Measurements from ENCODE around the gene PRKG1. TPM values are rescaled to one million over a fixed set of nuclear protein-coding genes. Genes with fewer than 3 reads are reported as not detected.
"Not testable (repeated sequence)": the region's sequence is repeated elsewhere in the genome, so short reads cannot be mapped to it uniquely, and the experiment has no call there.

Gene PRKG1
- total RNA-seq, 4 donors from 2014 or later: 1.2 to 6.5 (median 2.7) TPM

GRCh38 chr10:52031771-52032170 is 957.5 kb downstream of the PRKG1 start:
- H3K4me1 ChIP-seq: no peaks in the 10 kb centered on the region
- H3K4me3 ChIP-seq: no peak overlapping the region
- TF ChIP-seq EP300 (IDR thresholded peaks at IDR 0.05) (no peak), POLR2A (IDR thresholded peaks at IDR 0.05) (no peak), POLR2AphosphoS5 (IDR thresholded peaks at IDR 0.05) (no peak), CTCF (IDR thresholded peaks at IDR 0.05) (no peak)
- DNase-seq (ENCODE audit: low spot score in 2 of 2): no peak
- no peaks in the 10 kb centered on the region for H3K27me3 ChIP-seq
- H3K36me3 ChIP-seq: no peaks in the 10 kb centered on the region
- H3K27ac ChIP-seq: no peak overlapping the region
- H3K9me3 ChIP-seq: no peaks in the 10 kb centered on the region

DNA sequence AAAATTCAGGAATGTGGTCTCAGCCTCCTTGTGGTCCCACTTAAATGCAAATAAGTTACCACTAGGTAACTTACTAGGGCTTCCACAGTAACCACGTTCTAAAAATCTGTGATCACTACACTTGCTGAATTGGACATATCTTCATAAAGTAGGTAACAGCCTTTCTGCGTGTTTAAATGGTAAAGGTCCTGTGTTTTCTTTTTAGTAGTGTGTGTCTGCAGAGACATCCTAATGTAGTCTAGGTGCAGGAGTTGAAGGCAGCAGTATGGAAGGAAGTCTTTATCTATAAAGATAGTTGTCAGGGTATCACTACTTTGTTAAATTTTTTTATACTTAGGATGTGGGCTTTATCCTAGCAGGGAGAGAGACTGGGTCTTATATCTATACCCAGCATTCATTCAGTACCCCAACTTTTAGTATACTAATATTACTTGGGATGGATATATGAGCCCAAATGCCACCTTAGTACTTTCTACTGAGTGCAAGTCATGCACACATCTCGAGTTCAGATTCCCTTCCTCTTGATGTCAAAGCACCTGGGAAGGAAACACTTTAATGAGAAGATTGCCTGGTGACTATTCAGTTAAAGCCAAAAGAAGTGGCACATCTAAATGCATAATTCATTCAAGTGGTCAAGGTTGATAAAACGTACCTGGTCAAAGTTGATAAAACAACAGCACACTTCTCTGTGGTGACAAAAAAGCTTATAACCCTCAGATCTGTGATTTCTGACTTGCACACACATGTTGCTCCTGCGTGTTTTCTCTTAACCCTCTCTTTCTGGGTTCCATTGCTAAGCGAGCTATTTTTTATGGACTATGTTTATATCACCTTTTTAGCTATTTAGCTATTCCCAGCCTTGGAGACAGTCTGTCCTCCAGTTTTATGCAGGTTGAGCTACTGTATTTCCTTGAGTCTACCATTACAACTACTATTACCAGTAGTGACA is 958.7 kb downstream of the PRKG1 start:
- no peaks in the 10 kb centered on the region for H3K4me1 ChIP-seq
- no peaks in the 10 kb centered on the region for H3K36me3 ChIP-seq
- 84% methylated on average over 6 of the region's 6 CpGs for WGBS
- DNase-seq (ENCODE audit: low spot score in 2 of 2): no peak
- no peaks in the 10 kb centered on the region for H3K9me3 ChIP-seq
- no peak for TF ChIP-seq POLR2A (IDR thresholded peaks at IDR 0.05)
- no peak for TF ChIP-seq CTCF (IDR thresholded peaks at IDR 0.05)
- no peak for TF ChIP-seq POLR2AphosphoS5 (IDR thresholded peaks at IDR 0.05)
- no peak for TF ChIP-seq EP300 (IDR thresholded peaks at IDR 0.05)
- no peaks in the 10 kb centered on the region for H3K27me3 ChIP-seq
- no peak overlapping the region for H3K27ac ChIP-seq
- H3K4me3 ChIP-seq: no peak overlapping the region

- not testable (repeated sequence) for H3K27ac ChIP-seq; H3K4me3 ChIP-seq; H3K27me3 ChIP-seq; H3K9me3 ChIP-seq; H3K36me3 ChIP-seq; DNase-seq (ENCODE audit: low spot score in 2 of 2); H3K4me1 ChIP-seq
- 90% methylated on average over 15 of the region's 15 CpGs for WGBS
Measured at GRCh38 chr10:52039002-52039793, 964.9 kb downstream of the PRKG1 start.

DNA sequence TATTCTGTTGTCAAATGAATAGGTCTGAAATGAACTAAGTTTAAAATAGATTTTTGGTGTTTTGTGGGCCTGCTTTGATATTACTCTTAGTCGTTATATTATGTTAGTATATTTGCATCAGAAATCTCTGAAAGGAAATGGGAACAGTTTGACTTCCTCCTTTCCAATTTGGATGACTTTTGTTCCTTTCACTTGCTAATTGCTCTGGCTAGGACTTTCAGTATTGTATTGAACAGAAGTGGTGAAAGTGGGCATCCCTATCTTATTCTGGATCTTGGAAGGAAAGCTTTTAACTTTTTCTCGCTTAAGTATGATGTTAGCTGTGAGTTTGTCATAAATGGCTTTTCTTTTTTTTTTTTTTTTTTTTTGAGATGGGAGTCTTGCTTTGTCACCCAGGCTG is 966.2 kb downstream of the PRKG1 start:
- H3K4me3 ChIP-seq: no peak overlapping the region
- WGBS: 74% methylated on average over 2 of the region's 2 CpGs
- H3K9me3 ChIP-seq: no peaks in the 10 kb centered on the region
- H3K27ac ChIP-seq: no peak overlapping the region
- no peak for TF ChIP-seq POLR2A (IDR thresholded peaks at IDR 0.05)
- no peak for TF ChIP-seq CTCF (IDR thresholded peaks at IDR 0.05)
- TF ChIP-seq POLR2AphosphoS5 (IDR thresholded peaks at IDR 0.05): no peak
- TF ChIP-seq EP300 (IDR thresholded peaks at IDR 0.05): no peak
- DNase-seq (ENCODE audit: low spot score in 2 of 2): no peak
- no peaks in the 10 kb centered on the region for H3K36me3 ChIP-seq
- H3K27me3 ChIP-seq: no peaks in the 10 kb centered on the region
- H3K4me1 ChIP-seq: no peaks in the 10 kb centered on the region

DNA sequence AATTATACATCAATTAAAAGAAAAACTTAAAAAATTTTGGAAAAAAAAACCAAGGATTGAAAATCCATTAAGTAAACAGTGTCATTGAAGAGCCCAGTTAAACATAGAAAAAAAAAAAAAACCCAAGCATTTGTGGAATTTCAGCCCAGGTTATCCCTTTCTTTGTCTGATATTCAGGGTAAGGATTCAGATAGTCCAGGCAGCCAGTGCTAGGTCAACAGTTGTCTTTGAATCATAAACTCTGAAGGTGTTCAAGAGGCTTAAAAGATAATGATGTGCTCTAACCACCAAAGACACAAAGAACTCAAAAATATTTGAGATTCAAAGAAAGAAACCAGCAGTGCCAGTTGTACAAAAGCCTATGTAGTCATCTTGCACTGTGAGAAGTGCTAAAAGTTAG is 969.5 kb downstream of the PRKG1 start:
- H3K4me1 ChIP-seq: no peaks in the 10 kb centered on the region
- H3K9me3 ChIP-seq: no peaks in the 10 kb centered on the region
- H3K27ac ChIP-seq: no peak overlapping the region
- no peak overlapping the region for H3K4me3 ChIP-seq
- DNase-seq (ENCODE audit: low spot score in 2 of 2): no peak
- H3K36me3 ChIP-seq: no peaks in the 10 kb centered on the region
- H3K27me3 ChIP-seq: no peaks in the 10 kb centered on the region
- TF ChIP-seq CTCF (IDR thresholded peaks at IDR 0.05): no peak
- no peak for TF ChIP-seq POLR2AphosphoS5 (IDR thresholded peaks at IDR 0.05)
- TF ChIP-seq EP300 (IDR thresholded peaks at IDR 0.05): no peak
- TF ChIP-seq POLR2A (IDR thresholded peaks at IDR 0.05): no peak
